Suprapubic skin (tissue), 4 donors: ENCODE results near the gene BIRC6. TPM values are rescaled to one million over a fixed set of nuclear protein-coding genes. Genes with fewer than 3 reads are reported as not detected.
"Not testable (repeated sequence)": the region's sequence is repeated elsewhere in the genome, so short reads cannot be mapped to it uniquely, and the experiment has no call there.

Source experiments
- DNase-seq, 2 donors: peaks; one replicate each; pipeline ENCODE4 v3.0.0-alpha.2; 2019; ENCODE audit warnings: low spot score in 2 of 2
- H3K27ac ChIP-seq: fragments of 200-600 bp; sonication (generic); one replicate; pipeline ENCODE4 v1.5.1; 2019
- H3K27me3 ChIP-seq: fragments of 200-600 bp; sonication (generic); one replicate; pipeline ENCODE4 v1.5.1; 2019
- H3K36me3 ChIP-seq: fragments of 200-600 bp; sonication (generic); one replicate; pipeline ENCODE4 v1.5.1; 2019
- H3K4me1 ChIP-seq: fragments of 200-600 bp; sonication (generic); one replicate; pipeline ENCODE4 v1.5.1; 2019
- H3K4me3 ChIP-seq: fragments of 200-600 bp; sonication (generic); one replicate; pipeline ENCODE4 v1.5.1; 2019; ENCODE audit warnings: mild to moderate bottlenecking
- H3K9me3 ChIP-seq: fragments of 200-600 bp; sonication (generic); one replicate; pipeline ENCODE4 v1.5.1; 2019
- CTCF ChIP-seq, 2 donors: fragments of 200-600 bp in 1 of 2; fragments of 450-650 bp in 1 of 2; sonication (generic) in 1 of 2; IDR thresholded peaks; one replicate each; pipeline ENCODE4 v1.5.1; 2016 to 2019; ENCODE audit warnings: antibody characterized with exemption in 2 of 2, mild to moderate bottlenecking in 1 of 2, moderate library complexity in 1 of 2
- EP300 ChIP-seq: sonication (generic); formaldehyde crosslinking; IDR thresholded peaks from one replicate; pipeline ENCODE4 v1.6.1; 2017; ENCODE audit warnings: antibody characterized with exemption
- POLR2A ChIP-seq, 2 donors: fragments of 450-650 bp; IDR thresholded peaks; one replicate each; pipeline ENCODE4 v1.6.1; 2017; ENCODE audit warnings: antibody characterized with exemption in 2 of 2, mild to moderate bottlenecking in 2 of 2, moderate library complexity in 2 of 2
- POLR2AphosphoS5 ChIP-seq, 3 donors: sonication (generic); formaldehyde crosslinking; IDR thresholded peaks; one replicate each; pipeline ENCODE4 v1.6.1; 2017; ENCODE audit warnings: antibody characterized with exemption in 3 of 3
- WGBS: methylation state at CpG from one replicate; pipeline ENCODE4 v1.1.5; 2018; 5-methylcytosine and 5-hydroxymethylcytosine counted together
- total RNA-seq, 4 donors: library from RNA; depleted of rRNA; stranded (reverse); fragments of >200 nt; gene quantifications; one replicate each; pipeline ENCODE4 v1.1.0, GENCODE V29; 2016

Gene BIRC6
- total RNA-seq, 4 donors from 2014 or later: 101 to 319 (median 109) TPM

- DNase-seq: no peak
- peaks cover 47% of the 10 kb centered on the region for H3K4me1 ChIP-seq
- H3K27me3 ChIP-seq: no peaks in the 10 kb centered on the region
- no peak overlapping the region for H3K4me3 ChIP-seq
- H3K36me3 ChIP-seq: no peaks in the 10 kb centered on the region
- TF ChIP-seq CTCF (IDR thresholded peaks at IDR 0.05) (no peak), POLR2AphosphoS5 (IDR thresholded peaks at IDR 0.05) (no peak), EP300 (no peak), POLR2A (IDR thresholded peaks at IDR 0.05) (no peak)
- WGBS: 70% methylated on average over 4 of the region's 4 CpGs
- no peaks in the 10 kb centered on the region for H3K9me3 ChIP-seq
- H3K27ac ChIP-seq: no peak overlapping the region
These were observed 3.6 kb downstream of the BIRC6 start for GRCh38 chr2:32360416-32360815.

GRCh38 chr2:32362997-32363396 is 6.2 kb downstream of the BIRC6 start:
- H3K4me3 ChIP-seq, DNase-seq, H3K27ac ChIP-seq, H3K36me3 ChIP-seq, H3K9me3 ChIP-seq, H3K27me3 ChIP-seq: not testable (repeated sequence)
- WGBS: 93% methylated on average over 2 of the region's 2 CpGs
- H3K4me1 ChIP-seq: peaks cover 47% of the 10 kb centered on the region

GRCh38 chr2:32363597-32363996 is 6.8 kb downstream of the BIRC6 start:
- Histone ChIP-seq H3K4me1 (peaks cover 44% of the 10 kb centered on the region), H3K4me3 (no peak overlapping the region), H3K36me3 (no peaks in the 10 kb centered on the region), H3K9me3 (no peaks in the 10 kb centered on the region), H3K27ac (no peak overlapping the region), H3K27me3 (no peaks in the 10 kb centered on the region)
- no peak for TF ChIP-seq EP300
- no peak for TF ChIP-seq POLR2A (IDR thresholded peaks at IDR 0.05)
- TF ChIP-seq CTCF (IDR thresholded peaks at IDR 0.05): no peak
- no peak for TF ChIP-seq POLR2AphosphoS5 (IDR thresholded peaks at IDR 0.05)
- no peak for DNase-seq
- 70% methylated on average over 2 of the region's 2 CpGs for WGBS

- not testable (repeated sequence) for H3K4me3 ChIP-seq
- WGBS: 96% methylated on average over 9 of the region's 9 CpGs
These were observed 7.5 kb downstream of the BIRC6 start for GRCh38 chr2:32364290-32364689.

GRCh38 chr2:32365679-32366078 is 8.9 kb downstream of the BIRC6 start:
- not testable (repeated sequence) for H3K4me3 ChIP-seq, H3K36me3 ChIP-seq, H3K27me3 ChIP-seq, H3K27ac ChIP-seq, DNase-seq, H3K9me3 ChIP-seq
- 92% methylated on average over 3 of the region's 3 CpGs for WGBS
- H3K4me1 ChIP-seq: peaks cover 28% of the 10 kb centered on the region

More at GRCh38 chr2:32364290-32364689, 7.5 kb downstream of the BIRC6 start:
- not testable (repeated sequence) for H3K27me3 ChIP-seq, H3K9me3 ChIP-seq, DNase-seq, H3K36me3 ChIP-seq, H3K27ac ChIP-seq
- H3K4me1 ChIP-seq: peaks cover 41% of the 10 kb centered on the region

- Histone ChIP-seq H3K36me3 (peaks cover 4% of the 10 kb centered on the region), H3K27me3 (no peaks in the 10 kb centered on the region), H3K27ac (no peak overlapping the region), H3K9me3 (no peaks in the 10 kb centered on the region), H3K4me3 (no peak overlapping the region), H3K4me1 (peaks cover 26% of the 10 kb centered on the region)
- 94% methylated on average over 2 of the region's 2 CpGs for WGBS
- DNase-seq: no peak
- TF ChIP-seq EP300: no peak
- TF ChIP-seq POLR2AphosphoS5 (IDR thresholded peaks at IDR 0.05): no peak
- no peak for TF ChIP-seq POLR2A (IDR thresholded peaks at IDR 0.05)
- no peak for TF ChIP-seq CTCF (IDR thresholded peaks at IDR 0.05)
These were observed 9.8 kb downstream of the BIRC6 start for GRCh38 chr2:32366595-32366994.

- WGBS: 95% methylated on average over 9 of the region's 9 CpGs
These were observed 12.4 kb downstream of the BIRC6 start for GRCh38 chr2:32369222-32369621.

GRCh38 chr2:32370942-32371341 is 14.1 kb downstream of the BIRC6 start:
- H3K4me3 ChIP-seq, H3K36me3 ChIP-seq, DNase-seq, H3K27ac ChIP-seq, H3K9me3 ChIP-seq, H3K27me3 ChIP-seq: not testable (repeated sequence)
- WGBS: 95% methylated on average over 5 of the region's 5 CpGs
- H3K4me1 ChIP-seq: peaks cover 13% of the 10 kb centered on the region

More at GRCh38 chr2:32369222-32369621, 12.4 kb downstream of the BIRC6 start:
- no peak overlapping the region for H3K27ac ChIP-seq
- peaks cover 8% of the 10 kb centered on the region for H3K36me3 ChIP-seq
- no peak for DNase-seq
- no peaks in the 10 kb centered on the region for H3K9me3 ChIP-seq
- peaks cover 23% of the 10 kb centered on the region for H3K4me1 ChIP-seq
- no peak overlapping the region for H3K4me3 ChIP-seq
- TF ChIP-seq POLR2A (IDR thresholded peaks at IDR 0.05): no peak
- no peak for TF ChIP-seq POLR2AphosphoS5 (IDR thresholded peaks at IDR 0.05)
- H3K27me3 ChIP-seq: no peaks in the 10 kb centered on the region
